ENCODE results near the gene CIZ1. TPM values are rescaled to one million over a fixed set of nuclear protein-coding genes. Genes with fewer than 3 reads are reported as not detected.

CIZ1 gene
- total and polyA plus RNA-seq, 10 of the 15 experiments (the other 5 are each of a cell fraction or from before 2014, with no cell fraction given) = 1.8 to 91.6 (median 35.4) TPM

DNA sequence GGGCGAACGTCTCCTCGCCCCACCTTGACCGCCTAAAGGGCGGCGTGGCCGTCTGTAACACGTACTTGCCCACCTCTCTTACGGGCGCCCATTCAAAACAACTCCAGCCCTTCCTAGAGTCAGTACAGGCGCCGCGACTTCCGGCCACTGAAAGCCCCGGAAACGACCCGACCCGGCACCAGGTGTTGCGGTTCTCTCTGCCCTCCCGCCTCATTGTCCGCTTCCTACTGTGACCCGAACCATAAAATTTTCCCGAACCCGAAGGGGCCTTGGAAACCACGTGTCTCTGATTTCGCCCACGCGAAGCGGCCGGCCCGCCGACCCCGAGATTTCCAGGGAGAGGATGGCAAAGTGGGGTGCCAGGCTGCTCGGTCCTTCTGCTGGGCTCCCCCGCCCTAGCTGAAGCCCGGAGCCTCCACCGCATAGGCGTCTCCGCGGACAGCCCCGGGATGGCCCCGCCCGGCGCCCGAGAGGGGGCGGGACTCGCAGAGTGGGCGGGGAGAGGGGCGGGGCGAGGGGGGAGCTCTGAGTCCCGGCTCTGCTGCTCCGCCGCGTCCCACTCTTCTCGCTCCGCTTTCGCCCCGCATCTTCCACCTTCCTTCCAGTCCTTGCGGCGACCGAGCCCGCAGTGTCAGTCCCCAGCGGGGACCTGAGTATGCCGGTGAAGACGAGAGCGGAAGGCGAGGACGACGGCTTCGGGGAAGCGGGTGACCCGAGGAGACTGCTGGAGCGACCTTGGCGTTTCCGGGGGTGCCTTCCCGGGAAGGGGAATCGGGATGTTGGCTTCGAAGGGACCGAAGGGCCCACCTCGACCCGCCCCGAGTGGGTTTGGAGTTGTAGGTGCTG lies 63.2 kb downstream of the CIZ1 start:
- DNase-seq (ENCODE audit: low read depth, low spot score) (peak; percentile 68), ATAC-seq (peak; percentile 76), FAIRE-seq (peak; percentile 78)
- RAD21 ChIA-PET (ENCODE audit: unreplicated experiment) = interaction anchor here (0.7 to 1.4 kb wide), 9 partner anchors 11 to 393 kb away, joined by 3 to 8 read pairs (median 4); partner anchors contain the start of genes GOLGA2, NAIF1, SWI5 and TOR2A
- H3K36me3 ChIP-seq (ENCODE audit: control insufficient read depth in 2 of 2, insufficient read depth in 2 of 2, low read length in 1 of 2) = peaks cover 0 to 9% of the 10 kb centered on the region in 2 experiments; a peak in 3 of 4 replicates
- POLR2A ChIA-PET = interaction anchor here (0.5 to 1.5 kb wide), 9 partner anchors 9 to 1364 kb away, joined by 3 to 10 read pairs (median 4); no protein-coding TSS in a partner anchor
- no peaks in the 10 kb centered on the region for H3K9me3 ChIP-seq (replicated peaks; ENCODE audit: control insufficient read depth, insufficient read depth, low read length)
- H2AFZ ChIP-seq (ENCODE audit: control insufficient read depth, low read depth, low read length) = peak overlapping the region; percentile 99
- no TSS peak for BruUV-seq (replicated peaks)
- under 1% methylated on average over 61 of the region's 82 CpGs for WGBS (ENCODE audit: insufficient coverage, insufficient replicate concordance, low lambda C conversion rate, missing lambda C conversion rate)
- no peaks in the 10 kb centered on the region for H4K20me1 ChIP-seq (ENCODE audit: control insufficient read depth, insufficient read depth)
- H3K27ac ChIP-seq (ENCODE audit: control insufficient read depth, insufficient read depth) = peak overlapping the region; percentile 99
- no peaks in the 10 kb centered on the region; a peak in 2 of 4 replicates for H3K27me3 ChIP-seq (replicated peaks in 1 of 2; ENCODE audit: control insufficient read depth in 2 of 2, insufficient read depth in 2 of 2, low read length in 1 of 2)
- in situ Hi-C loops (cut with MboI) = no loop called here
- SMC1A ChIA-PET (ENCODE audit: uncharacterized antibody, unreplicated experiment) = interaction anchor here (1.4 kb wide), 1 partner anchor 10 kb away, joined by 6 read pairs; no protein-coding TSS in a partner anchor
- CTCF ChIA-PET = interaction anchor here (0.6 to 7.4 kb wide), 11 partner anchors 12 to 185 kb away, joined by 3 to 84 read pairs (median 3); no protein-coding TSS in a partner anchor
- H3K79me2 ChIP-seq (ENCODE audit: control insufficient read depth, insufficient read depth, low read length) = peaks cover 32% of the 10 kb centered on the region
- H3K4me2 ChIP-seq (ENCODE audit: control insufficient read depth, insufficient read depth) = peak overlapping the region; percentile 79
- H3K4me1 ChIP-seq (ENCODE audit: control insufficient read depth, insufficient read depth, low read length) = peaks cover 14% of the 10 kb centered on the region; the same call in 1 of the 2 replicates
- H3K4me3 ChIP-seq = peak overlapping the region; percentile 88
- peak overlapping the region; percentile 98 for H3K9ac ChIP-seq (ENCODE audit: control insufficient read depth, insufficient read depth, low read length)
- intact Hi-C loops (cut with micrococcal nuclease; ENCODE audit: unreplicated experiment) = loop anchor here (1.0 to 5.0 kb wide), 3 partner anchors 32 to 341 kb away; partner anchors contain the start of genes BBLN, CDK9 and SLC27A4
- TF ChIP-seq LARP7 (IDR thresholded peaks at IDR 0.05) (no peak), ASH2L (IDR thresholded peaks at IDR 0.05; ENCODE audit: borderline replicate concordance, low read depth) (0 out of 2 replicates have a peak, but pooled peaks have one; percentile 42), NFIC (IDR thresholded peaks at IDR 0.05; ENCODE audit: low read depth, low read length) (peak; percentile 3; the same call in 1 of the 2 replicates), HDGF (IDR thresholded peaks at IDR 0.05) (0 out of 2 replicates have a peak, but pooled peaks have one; percentile 26), ETV6 (conservative IDR thresholded peaks at IDR 0.05 in 1 of 2, IDR thresholded peaks at IDR 0.05 in 1 of 2; ENCODE audit: borderline replicate concordance in 1 of 2, low read depth in 1 of 2) (no peak), TCF12 (IDR thresholded peaks at IDR 0.05; ENCODE audit: low read depth, low read length) (peak; percentile 82; the same call in 1 of the 2 replicates), STAT1 (conservative IDR thresholded peaks at IDR 0.05) (0 out of 2 replicates have a peak, but pooled peaks have one; percentile 51), CREB1 (IDR thresholded peaks at IDR 0.05; ENCODE audit: low read depth) (peak; percentile 69), BHLHE40 (IDR thresholded peaks at IDR 0.05; ENCODE audit: borderline replicate concordance in 1 of 2, low read depth in 2 of 2, low read length in 1 of 2) (peak; percentile 62 to 76; a peak in 2 of 4 replicates), POLR2A (IDR thresholded peaks at IDR 0.05; ENCODE audit: low read depth, low read length) (peak; percentile 46; the same call in 1 of the 2 replicates), RELA (IDR thresholded peaks at IDR 0.05; ENCODE audit: borderline replicate concordance, partially characterized antibody) (peak; percentile 71), KAT2A (conservative IDR thresholded peaks at IDR 0.05; ENCODE audit: control insufficient read depth, low read depth, low read length) (no peak), TBL1XR1 (IDR thresholded peaks at IDR 0.05; ENCODE audit: low read depth, low read length) (peak; percentile 34; the same call in 1 of the 2 replicates), NBN (IDR thresholded peaks at IDR 0.05) (peak; percentile 86), CHD4 (IDR thresholded peaks at IDR 0.05) (no peak), YY1 (IDR thresholded peaks at IDR 0.05; ENCODE audit: low read depth, low read length) (peak; percentile 50; the same call in 1 of the 2 replicates), SP1 (IDR thresholded peaks at IDR 0.05; ENCODE audit: low read depth, low read length) (peak; percentile 69)
- TF ChIP-seq, protein P1, sequence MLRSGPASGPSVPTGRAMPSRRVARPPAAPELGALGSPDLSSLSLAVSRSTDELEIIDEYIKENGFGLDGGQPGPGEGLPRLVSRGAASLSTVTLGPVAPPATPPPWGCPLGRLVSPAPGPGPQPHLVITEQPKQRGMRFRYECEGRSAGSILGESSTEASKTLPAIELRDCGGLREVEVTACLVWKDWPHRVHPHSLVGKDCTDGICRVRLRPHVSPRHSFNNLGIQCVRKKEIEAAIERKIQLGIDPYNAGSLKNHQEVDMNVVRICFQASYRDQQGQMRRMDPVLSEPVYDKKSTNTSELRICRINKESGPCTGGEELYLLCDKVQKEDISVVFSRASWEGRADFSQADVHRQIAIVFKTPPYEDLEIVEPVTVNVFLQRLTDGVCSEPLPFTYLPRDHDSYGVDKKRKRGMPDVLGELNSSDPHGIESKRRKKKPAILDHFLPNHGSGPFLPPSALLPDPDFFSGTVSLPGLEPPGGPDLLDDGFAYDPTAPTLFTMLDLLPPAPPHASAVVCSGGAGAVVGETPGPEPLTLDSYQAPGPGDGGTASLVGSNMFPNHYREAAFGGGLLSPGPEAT (IDR thresholded peaks at IDR 0.05; ENCODE audit: low read depth) = peak; percentile 98
- TF ChIP-seq, protein P2, sequence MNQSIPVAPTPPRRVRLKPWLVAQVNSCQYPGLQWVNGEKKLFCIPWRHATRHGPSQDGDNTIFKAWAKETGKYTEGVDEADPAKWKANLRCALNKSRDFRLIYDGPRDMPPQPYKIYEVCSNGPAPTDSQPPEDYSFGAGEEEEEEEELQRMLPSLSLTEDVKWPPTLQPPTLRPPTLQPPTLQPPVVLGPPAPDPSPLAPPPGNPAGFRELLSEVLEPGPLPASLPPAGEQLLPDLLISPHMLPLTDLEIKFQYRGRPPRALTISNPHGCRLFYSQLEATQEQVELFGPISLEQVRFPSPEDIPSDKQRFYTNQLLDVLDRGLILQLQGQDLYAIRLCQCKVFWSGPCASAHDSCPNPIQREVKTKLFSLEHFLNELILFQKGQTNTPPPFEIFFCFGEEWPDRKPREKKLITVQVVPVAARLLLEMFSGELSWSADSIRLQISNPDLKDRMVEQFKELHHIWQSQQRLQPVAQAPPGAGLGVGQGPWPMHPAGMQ (IDR thresholded peaks at IDR 0.05; ENCODE audit: borderline replicate concordance) = peak; percentile 94
- TF ChIP-seq, protein P3, sequence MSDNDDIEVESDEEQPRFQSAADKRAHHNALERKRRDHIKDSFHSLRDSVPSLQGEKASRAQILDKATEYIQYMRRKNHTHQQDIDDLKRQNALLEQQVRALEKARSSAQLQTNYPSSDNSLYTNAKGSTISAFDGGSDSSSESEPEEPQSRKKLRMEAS (IDR thresholded peaks at IDR 0.05; ENCODE audit: low read depth, low read length) = peak; percentile 72
